NCI-H2107 (cell line): ENCODE results near the gene C5orf63.
"Not testable (repeated sequence)": the region's sequence is repeated elsewhere in the genome, so short reads cannot be mapped to it uniquely, and the experiment has no call there.

Experiments
- DNase-seq: peaks from one replicate; lab custom pipeline; 2025; lab: John Stamatoyannopoulos, UW

Gene C5orf63

GRCh38 chr5:127031147-127031862 lies 42.0 kb downstream of the C5orf63 start:
- DNase-seq, result no peak

- DNase-seq, result peak; percentile 73
Observed at GRCh38 chr5:127030259-127031146, 42.8 kb downstream of the C5orf63 start, which contains the start of gene MARCHF3. Gene MARCHF3 (minus strand): TSS chr5:127030558. CDS start chr5:126918171, 112,387 bp downstream.

GRCh38 chr5:127029581-127030258 lies 43.6 kb downstream of the C5orf63 start:
- DNase-seq, result peak; percentile 25

- DNase-seq, result no peak
Observed at GRCh38 chr5:127028822-127029457, 44.4 kb downstream of the C5orf63 start.

DNA sequence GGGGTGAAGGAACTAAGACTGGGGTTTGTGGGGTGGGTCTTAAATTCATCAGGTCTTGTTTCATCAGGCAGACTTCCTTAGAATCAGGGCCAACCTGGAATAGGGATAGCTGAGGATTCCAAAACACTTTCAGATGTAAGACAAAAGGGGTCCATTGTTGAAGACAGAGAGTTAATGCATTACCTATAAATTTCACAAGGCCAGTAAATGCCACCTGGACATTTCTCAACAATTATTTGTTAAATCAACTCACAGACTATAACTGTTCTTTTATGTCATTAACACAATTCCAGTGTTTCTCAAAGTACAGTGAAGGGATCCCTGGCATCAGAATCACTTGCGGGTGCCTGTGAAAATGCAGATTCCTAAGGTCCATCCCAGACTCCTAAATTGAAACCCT lies 45.8 kb downstream of the C5orf63 start:
- DNase-seq, result no peak

- DNase-seq, result no peak
Observed at GRCh38 chr5:127026166-127026565, 47.1 kb downstream of the C5orf63 start.

DNA sequence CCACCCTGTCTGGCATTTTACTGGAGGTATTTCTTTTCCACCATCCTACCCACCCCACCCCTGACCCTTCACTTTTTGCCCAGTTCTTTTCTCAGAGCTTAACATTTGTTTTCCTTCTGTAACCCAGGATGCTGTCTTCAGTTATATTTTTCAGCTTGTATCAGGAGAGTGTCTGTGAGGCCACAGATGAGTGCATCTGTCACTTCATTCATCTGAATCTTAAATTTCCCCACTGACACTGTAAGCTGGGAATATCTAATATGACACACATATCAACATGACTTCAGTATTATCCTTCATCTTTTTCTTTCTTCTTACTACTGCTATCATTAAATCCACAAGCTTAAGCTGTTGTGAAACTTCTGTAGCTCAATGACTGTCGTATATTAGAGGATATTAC lies 47.8 kb downstream of the C5orf63 start:
- DNase-seq, result no peak

DNA sequence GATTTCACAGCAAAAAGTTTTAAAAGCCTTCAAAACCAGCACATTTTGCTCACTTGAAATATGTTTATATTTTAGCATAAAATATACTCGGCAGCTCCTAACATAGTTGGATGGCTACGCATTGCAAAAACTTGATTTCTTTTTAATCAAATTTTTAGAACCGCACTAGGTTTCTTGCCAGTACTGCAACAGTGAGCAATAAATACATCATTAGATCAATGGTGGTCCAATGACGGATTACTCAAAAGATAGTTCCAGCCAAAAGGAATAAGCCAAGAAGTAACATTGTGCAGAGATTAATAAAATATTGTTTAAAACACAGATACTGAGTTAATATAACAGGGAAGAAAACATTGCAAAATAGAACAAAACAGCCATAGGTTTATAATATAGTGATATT lies 48.5 kb downstream of the C5orf63 start:
- no peak for DNase-seq

GRCh38 chr5:127023552-127024191 lies 49.6 kb downstream of the C5orf63 start:
- DNase-seq, result not testable (repeated sequence)

DNA sequence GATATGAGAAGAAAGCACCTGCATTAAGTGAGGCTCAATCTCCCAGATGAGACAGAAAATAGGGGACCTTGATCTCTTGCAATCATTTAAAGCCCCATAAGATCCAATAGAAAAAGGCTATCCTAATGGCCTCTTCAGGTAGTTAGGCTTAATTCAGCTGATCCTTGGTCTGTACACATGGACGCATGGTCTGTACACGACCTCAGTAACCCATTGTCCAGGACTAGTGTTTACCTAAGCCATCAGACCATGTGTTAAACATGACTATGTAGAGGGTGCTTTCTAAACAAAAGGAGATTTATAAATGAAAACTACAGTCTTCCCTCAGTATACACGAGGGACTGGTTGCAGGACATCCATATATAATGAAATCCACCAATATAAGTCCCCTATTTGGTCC lies 50.5 kb downstream of the C5orf63 start:
- DNase-seq, result no peak

DNA sequence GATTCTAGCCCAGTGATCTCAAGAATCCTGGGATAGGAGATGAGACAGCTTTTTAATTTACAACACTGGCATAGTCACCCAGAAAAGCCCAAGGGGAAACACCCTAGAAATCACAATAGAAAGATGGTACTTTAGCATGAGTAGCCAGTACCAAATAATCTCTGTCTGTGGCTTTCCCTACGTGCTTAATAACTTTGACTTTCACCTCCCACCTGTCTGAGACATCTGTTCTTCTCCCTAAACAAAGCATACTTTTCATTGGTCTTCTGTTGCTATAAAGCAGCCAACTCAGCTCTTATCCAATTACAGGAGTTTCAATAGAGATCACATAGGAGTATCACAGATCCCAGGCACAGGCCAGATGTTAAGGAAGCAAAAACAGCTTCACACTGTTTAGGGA lies 53.4 kb downstream of the C5orf63 start:
- DNase-seq, result no peak

GRCh38 chr5:127016722-127017121 lies 56.6 kb downstream of the C5orf63 start:
- DNase-seq, result not testable (repeated sequence)

DNA sequence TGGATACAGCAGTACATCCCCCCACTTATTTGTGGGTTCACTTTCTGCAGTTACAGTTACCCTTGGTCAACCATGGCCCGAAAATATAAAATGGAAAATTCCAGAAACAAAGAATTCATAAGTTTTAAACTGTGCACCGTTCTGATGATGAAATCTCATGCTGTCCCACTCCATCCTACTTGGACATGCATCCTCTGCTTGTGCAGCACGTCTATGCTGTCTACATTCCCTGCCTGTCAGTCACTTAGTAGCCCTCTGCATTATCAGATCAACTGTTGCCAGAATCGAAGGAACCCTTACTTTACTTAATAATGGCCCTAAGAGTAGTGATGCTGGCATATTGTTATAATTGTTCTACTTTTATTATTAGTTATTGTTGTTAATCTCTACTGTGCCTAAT lies 57.6 kb downstream of the C5orf63 start:
- no peak for DNase-seq

DNA sequence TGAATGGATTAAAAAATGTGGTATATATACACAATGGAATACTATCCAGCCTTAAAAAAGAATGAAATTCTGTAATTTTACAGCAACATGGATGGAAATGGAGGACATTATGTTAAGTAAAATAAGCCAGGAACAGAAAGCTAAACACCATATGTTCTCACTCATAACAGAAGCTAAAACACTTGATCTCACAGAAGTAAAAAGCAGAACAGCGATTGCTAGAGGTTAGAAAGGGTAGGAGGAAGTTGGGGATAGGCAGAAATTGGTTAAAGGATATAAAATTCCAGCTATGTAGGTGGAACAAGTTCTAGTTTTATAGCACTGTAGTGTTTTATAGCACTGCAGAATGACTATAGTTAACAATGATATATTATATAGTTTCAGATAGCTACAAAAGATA lies 58.7 kb downstream of the C5orf63 start:
- DNase-seq, result no peak

DNA sequence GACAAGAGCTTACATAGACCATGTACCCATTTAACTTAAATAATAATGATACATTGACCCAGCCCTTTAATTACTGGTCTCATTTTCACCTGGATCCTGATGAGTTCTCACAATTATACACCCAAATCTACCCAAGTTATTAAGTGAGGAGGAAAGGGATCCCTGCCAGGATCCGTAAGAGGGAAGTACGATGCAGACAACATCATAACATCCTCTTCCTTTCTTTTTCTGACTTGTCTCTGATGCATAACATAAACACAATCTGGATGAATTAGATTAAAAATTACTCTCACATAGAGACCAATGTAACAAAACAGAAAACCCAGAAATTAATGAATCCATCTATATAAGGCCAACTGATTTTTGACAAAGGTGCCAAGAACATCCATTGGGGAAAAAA lies 59.9 kb downstream of the C5orf63 start:
- no peak for DNase-seq

- no peak for DNase-seq
Observed at GRCh38 chr5:127012916-127013315, 60.4 kb downstream of the C5orf63 start.

- no peak for DNase-seq
Observed at GRCh38 chr5:127011961-127012644, 61.2 kb downstream of the C5orf63 start.

DNA sequence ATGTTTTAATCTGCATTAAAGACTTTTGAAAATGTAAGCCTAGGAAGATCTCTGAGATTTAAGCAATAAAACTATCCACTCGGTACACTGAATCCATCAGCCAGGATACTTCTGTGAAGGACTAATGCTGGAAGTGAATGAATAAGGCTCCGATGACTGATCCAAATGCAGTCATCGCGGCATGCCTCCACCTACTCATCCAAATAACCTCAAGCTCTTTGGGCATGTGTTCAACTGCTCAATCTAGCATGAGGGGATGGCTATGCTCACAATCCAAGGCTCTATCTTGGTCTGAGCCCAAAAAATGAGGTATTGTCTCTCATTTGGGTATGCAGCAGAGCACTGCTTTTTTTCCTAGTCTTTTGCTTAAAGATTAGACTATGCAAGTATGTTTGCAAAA lies 62.1 kb downstream of the C5orf63 start:
- DNase-seq, result no peak

GRCh38 chr5:127010362-127010761 lies 62.9 kb downstream of the C5orf63 start:
- no peak for DNase-seq

DNA sequence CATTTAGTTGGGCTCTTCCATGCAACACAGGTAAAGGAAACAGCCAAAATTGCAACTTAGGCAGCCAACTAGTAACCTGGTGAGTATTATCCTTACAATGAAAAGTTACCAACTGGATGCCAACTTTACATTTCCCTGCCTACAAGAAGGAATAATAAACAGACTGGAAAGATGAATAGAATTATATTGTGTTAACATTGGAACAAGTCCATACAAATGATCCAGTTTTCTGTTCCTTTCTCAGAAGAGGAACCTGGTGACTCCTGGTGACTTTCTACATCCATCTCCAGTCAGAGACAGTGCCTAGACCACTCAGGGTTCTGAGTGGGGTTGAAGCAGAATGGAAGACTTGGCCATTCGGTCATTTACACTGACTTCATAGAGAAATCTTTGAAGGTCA lies 63.5 kb downstream of the C5orf63 start:
- DNase-seq, result no peak
